CD4-positive, alpha-beta T cell treated with Interleukin-15 for 4 hours (primary cell): ENCODE data around the gene RFX8.
A peak's percentile ranks its signal among the peaks of the same experiment; 100 is the strongest.
"Not testable (repeated sequence)": the region's sequence is repeated elsewhere in the genome, so short reads cannot be mapped to it uniquely, and the experiment has no call there.

Experiments
- DNase-seq: peaks from one replicate; pipeline ENCODE4 v3.0.0-alpha.2; 2020; ENCODE audit warnings: low spot score

RFX8 gene

DNA sequence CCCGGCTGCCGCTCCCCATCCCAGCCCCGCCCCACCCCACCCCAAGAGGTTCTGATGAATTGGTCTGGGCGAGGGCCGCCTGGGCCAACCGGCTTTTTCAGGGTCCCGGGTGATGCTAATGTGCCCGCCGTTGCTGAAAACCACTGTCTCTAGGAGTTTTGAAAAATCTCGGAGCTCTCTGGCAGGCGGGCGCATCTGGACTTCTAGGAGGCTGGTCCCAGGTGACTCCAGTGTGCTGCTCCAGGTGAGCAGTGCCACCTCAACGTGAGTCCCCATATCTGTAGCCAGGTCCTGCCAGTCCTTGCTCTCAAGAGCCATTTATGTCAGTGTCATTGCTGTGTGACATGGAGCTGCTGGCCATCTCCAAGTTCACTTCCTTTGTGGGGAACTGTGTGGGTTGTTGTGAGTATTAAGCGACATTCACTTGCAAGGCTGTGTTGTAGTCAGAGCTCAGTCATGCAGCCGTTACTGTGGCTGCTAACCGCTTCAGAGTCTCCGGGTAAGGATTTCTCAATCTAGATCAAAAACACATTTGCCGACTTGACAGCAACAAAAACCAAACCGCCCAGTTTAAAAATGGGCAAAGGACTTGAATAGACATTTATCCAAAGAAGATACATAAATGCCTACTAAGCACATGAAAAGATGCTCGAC is at the start of gene RFX8:
TSS of gene RFX8 (minus strand) at position 382 of the 654 bp plus-strand sequence. CDS start 8,264 bp downstream, outside the sequence.
- DNase-seq, result peak; percentile 54

DNA sequence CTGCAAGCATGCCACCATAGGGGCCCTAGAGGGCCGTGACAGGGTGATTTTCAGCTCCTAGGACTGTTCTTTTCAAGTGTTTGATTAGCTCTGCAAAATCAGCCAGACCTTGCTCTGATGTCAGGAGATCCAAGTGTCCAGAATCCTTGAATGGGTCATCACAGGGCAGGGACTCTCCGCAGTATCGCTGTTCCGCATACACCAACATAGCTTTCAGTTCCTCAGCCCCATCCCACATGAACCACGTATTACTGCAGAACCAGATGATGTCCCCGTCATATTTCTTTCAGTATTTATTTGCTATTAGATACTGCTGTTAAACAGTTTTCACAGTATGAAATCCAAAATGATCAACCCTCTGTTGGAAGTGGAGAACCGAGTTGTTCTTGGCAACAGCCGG is 46.6 kb upstream of the RFX8 start:
- no peak for DNase-seq

DNA sequence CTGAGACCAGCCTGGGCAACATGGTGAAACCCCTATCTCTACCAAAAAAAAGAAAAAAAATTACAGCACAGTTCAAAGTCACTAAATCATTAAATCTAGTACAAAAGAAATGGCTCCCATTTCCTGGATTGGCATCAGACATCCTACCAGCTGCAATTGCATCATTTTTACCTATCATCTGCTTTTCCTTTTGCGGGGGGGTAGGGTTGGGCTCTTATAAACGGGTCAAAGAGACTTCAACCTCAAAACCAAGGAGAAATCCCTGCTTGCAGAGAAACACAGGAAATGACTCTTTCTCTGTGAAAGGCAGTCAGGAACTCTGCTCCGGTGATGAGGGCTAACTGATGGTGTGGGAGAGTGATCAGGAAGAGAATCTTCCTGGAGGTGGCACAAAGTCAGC is 45.3 kb upstream of the RFX8 start:
- no peak for DNase-seq

DNA sequence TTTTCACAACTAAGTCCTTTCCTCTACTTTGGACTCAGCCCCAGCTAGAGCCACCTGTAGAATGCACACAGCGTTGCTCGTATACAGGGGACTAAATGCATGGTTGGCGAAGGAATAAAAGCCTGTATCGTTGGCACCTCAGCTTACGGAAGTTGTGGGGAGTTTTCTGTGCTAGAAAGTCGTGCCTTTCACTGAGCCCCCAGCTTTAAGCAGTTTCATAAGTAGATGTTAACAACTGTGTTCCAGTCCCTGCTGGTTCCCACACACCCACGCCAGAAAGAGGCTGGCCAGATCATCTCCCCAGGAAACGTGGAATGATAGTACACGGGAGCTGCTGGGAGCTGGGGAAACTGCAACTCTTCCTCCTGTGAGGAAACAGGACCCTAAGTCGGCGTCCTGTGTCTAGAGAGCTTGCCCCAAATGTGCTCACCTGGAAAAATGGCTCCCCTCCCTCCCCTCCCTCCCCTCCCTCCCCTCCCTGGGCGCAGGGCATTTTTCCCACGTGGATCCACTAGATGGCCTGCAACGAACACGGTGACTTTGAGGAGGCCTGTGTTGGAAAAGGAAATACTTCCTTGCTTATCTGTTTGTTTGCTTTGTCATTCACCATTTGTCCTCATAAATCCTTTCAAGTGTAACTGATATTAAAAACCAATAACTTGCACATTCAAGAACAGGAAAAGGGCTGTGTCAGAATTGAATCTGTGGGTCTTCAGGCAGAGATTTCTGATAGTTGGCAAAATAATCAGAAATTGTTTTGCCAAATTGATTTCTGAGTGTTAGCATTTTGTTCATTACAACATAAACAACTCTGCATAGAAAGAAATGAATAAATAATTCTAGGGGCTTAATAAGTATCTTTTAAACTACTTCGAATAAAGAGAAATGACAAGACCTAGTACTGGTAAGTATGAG is 43.9 kb upstream of the RFX8 start:
- DNase-seq, result no peak

DNA sequence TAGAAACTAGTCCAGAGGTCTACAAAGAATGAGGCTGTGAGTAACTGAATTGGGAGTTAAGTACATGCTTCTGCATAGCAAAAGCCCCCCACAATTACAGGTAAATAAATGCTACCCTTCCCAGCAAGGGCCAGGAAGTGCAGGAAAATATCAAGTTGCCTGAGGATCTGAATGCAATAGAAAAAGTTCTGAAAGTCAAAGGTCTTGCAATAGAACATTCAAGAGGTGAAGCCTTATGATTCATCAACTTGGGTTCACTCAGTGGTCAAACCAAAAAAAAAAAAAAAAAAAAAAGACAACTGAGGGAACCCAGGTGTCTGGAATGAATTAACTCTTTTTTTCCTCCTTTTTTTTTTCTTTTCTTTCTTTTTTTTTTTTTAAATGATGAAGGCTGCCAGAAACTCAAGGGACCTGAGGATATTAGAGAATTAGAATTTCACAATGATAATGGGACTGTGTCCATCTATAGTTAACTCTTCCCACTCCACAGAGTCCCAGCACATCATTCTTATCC is 42.9 kb upstream of the RFX8 start:
- DNase-seq, result no peak

DNA sequence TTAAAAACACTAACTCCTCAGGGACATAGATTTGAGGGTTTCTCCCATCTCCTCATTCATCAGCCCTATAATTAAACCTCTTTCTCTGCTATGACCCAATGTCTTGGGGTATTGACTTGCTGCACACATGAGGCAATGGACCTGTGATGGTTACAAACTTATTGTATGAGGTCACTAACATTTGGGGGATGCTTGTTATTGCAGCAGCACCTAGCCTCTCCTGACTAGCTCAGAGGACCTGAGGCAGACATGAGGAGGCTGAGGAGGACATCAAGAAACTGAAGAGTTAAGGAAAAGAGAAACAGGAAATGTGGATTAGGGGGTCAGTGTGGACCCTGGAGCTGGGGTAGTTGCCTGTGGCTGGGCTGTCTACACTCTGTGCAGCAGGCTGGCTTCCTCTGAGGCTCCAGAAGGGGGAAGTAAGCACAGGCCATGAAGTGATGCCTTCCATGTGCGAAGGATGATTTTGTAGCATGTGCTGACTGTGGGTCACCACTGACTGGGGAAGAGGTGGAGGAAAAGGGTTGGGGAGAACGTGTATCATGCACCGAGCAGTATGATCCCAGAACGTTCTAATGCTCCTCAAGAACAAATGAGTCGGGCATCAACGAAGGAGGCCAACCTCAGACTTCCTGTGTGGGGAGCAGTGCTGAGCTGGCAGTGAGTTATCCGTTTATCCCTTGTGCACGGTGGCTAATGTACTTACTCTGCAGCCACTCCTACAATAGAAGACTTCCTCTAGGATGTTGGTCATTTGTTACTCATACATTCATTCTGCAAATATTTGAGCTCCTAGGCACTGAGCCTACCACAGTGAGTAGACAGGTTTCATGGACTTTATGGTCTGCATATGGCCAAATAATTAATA is 42.1 kb upstream of the RFX8 start:
- DNase-seq, result peak; percentile 6

DNA sequence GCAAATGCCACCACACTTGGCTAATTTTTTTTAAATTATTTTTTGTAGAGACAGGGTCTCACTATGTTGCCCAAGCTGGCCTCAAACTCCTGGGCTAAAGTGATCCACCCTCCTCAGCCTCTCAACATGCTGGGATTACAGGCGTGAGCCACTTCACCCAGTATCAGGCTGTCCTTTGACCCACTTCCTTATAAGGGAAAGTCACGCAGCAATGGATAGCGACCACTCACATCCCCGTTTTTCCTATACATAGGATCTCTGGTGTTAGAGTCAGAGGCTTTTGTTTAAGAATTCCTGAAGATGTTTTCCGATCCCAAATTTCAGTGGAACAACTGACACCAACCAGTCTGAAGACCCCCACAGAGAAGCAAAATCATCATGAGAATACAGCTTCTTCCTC is 41.4 kb upstream of the RFX8 start:
- DNase-seq, result no peak

DNA sequence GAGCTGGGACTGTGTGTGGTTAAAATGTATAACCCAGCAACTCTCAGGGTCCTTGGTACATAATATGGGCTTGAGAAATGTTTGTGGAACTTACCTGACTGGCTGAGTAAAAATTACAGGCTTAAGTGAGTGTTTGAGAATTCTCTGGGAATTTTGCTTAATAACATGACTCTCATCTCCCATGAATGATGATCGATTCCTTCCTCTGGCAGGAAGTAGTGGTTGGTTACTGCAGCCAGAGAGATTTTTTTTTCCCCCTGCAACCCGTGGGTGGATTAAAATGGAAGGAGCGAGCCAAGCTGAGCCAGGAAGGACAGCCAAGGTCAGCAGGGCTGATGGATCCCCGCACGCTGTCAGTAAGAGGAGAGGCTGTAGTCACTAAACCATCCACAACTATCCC is 40.6 kb upstream of the RFX8 start:
- DNase-seq, result no peak

DNA sequence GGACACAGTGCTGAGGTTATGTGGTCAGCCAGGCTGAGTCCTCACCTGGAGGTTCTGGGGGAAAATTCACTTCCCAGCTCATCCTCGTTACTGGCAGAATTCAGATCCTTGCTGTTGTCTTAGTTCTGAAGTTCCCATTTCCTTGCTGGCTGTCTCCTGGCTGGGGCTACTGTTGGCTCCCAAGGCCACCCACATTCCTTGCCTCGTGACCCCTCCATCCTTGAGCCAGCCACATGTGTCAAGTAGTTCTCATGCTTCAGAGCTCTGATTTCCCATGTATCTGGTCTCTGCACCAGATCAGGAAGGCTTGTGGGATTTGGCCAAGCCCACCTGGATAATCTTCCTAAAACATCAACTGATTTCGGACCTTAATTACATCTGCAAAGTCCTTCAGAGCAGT is 38.1 kb upstream of the RFX8 start:
- DNase-seq, result no peak

DNA sequence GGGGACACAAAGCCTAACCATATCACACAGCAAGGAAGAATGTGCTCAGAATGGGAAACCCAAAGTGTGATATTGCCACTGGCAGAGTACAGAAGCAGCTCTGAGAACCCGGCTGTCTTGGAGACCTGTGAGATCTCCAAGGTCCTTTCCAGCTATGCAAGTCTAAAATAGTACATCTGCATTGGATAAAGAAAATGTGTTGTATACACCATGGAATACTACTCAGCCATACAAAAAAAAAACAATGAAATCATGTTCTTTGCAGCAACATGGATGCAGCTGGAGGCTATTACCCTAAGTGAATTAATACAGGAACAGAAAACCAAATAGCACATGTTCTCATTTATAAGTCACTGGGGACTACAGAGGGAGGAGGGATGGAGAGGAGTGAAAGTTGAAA is 36.5 kb upstream of the RFX8 start:
- no peak for DNase-seq

DNA sequence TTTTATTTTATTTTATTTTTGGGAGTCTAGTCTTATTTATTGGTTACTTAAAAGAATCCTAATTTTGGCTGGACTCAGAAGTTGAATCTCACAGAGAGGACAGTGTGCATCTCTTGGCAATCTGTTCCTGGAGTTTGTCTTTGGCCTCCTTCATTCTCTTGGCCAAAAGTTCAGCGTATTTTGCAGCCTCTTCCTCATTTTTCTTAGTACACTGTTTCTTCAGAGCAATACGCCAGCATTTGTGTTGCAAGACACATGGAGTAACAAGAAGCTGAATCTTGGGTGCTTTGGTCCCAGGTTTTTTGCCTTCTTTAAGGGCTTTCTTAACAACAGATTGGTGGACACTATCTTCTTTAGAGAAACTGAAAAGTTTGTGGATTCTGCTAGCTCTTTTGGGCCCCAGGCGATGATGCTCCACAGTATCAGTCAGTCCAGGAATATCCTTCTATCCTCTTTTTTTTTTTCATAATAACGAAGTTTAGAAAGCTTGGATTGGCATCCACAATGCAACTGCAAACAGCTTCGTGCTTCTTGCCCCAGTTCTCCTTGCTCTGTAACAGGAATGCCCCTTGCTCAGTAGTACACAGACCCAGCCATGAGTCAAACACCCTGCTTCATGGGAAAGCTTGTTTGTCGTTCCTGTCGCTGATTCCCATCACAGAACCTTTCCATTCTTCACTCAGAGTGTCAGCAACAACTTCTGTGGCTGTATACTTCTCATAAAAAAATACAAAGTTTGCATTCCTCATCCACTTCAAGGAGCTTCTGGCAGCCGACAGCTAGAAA is 34.8 kb upstream of the RFX8 start:
- DNase-seq, result no peak

DNA sequence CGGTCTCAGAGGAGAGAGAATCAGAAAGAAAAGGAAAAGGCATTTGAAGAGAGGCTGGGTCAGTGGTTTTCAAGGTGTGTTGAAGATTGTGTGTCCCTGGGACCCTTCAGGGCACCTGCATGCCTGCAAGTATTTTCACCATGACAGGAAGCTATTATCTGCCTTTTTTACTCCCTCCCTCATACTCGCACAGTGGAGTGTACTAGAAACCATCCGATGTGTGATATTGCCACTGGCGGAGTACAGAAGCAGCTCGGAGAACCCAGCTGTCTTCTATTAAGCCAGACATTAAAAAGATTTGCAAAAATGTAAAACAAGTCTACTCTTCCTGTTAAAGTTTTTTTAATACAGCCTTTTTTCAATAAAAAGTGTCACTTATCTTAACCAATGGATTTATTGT is 33.7 kb upstream of the RFX8 start:
- DNase-seq, result no peak

DNA sequence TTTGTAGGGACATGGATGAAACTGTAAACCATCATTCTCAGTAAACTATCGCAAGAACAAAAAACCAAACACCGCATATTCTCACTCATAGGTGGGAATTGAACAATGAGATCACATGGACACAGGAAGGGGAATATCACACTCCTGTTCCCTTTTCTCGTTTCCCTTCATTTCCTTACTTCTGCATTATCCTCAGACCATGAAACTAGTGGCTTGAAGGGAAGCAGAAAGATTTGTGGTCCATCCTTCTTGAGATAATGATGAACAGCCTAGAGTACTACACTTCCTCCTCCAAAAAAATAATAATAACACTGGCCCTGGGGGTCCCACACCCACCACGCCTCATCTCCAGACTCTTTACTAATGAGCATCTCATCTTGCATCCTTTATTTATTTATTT is 30.4 kb upstream of the RFX8 start:
- not testable (repeated sequence) for DNase-seq

DNA sequence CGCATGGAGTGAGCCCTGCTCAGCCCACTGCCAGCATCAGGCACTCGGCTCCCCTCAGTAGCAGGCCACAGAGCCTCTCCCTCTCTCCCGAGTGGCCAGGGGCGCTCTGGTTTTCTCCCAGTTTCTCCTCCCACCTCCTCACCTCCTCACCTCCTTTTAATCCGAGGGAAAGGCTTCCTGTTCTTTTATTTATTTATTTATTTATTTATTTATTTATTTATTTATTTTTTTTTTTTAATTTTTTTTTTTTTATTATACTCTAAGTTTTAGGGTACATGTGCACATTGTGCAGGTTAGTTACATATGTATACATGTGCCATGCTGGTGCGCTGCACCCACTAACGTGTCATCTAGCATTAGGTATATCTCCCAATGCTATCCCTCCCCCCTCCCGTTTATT is 29.8 kb upstream of the RFX8 start:
- DNase-seq, result not testable (repeated sequence)

DNA sequence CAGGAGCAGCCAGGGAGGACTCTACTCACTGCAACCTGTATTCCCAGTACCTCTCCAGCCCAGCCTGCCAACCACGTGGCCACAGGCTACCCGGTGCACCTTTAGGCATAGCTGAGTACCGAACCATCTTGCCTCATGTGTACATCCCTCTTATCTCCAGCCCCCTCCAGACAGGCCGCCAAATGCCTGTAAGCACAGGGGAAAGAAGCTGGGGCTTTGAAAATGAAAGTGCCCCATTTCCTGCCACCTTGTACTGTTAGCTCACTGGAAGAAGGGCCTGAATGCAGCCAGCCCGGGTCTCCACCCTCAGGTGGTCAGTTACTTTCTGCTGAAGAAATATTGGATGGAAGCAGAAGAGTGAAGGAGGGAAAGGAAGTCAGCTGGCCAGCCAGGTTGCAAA is 27.2 kb upstream of the RFX8 start:
- no peak for DNase-seq

DNA sequence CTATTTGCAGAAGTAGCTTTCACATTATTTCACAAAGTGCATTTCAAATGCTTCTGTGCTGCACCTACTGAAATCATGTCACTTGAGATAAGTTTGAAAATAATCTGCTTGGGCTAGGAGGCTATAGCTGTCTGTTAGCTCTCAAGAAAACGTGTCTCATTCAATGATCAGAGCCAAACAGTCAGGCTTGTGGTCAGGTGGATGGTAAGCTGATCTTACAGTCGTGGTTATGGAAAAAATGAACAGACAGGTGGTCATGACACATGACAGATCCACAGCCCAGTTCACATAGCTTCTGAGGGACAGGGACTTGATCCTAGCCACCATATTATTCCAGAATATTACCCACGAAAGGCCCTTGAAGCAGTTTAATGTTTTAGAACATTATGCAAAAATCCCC is 26.5 kb upstream of the RFX8 start:
- DNase-seq, result no peak

DNA sequence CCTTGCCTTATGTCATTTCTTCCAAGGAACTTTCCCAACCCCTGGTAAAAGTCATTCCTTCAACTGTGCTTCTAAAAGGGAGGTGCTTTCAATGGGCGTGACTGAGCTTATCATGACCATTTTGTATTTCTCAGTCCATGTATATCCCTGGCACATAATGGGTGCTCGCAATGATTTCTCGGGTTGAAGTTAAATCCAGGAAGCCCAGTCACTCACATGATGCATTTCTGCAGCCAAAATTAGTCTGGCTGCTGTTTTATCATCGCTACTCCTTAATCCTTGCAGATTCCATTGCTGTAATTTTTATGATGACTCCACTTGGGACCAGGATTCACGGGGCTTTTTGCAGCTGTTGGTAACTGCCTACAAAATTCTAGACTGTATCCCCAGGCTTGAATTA is 25.9 kb upstream of the RFX8 start:
- DNase-seq, result no peak

DNA sequence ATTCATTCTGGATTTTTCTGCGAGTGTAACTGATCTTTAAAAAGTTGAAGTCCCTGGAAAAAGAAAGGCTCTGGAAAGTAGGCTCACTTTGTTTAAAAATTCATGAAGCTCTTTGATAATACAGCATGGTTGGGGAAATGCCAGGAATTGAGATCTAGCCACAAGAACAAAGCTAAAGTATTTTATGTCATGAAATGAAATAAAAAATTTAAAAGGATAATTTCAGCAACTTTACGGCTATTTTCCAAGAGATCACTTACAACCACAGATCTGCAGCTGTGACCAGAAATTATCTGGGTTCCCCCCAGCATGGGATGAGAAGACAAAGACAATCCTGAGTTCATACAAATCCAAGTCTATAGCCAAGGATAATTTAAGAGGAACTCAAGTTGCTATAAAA is 25.3 kb upstream of the RFX8 start:
- DNase-seq, result no peak

DNA sequence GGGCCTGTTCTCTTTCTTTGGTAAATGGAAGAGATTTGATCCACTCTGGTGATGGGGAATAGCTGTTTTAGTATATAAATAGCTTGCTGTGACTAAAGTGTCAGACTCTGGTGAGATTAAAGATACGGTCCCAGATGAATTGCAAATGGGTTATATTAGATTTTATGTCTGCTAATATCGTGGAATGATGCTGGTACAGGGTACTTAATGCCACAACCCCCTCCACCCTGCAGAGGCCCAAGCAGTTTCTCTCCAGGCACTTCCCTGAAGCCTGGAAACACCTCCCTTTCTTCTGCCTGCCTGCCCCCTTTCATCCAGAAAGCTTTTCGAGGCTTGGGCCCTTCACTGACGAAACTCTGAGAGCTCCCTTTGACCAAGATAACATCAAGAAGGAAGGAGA is 21.4 kb upstream of the RFX8 start:
- no peak for DNase-seq

DNA sequence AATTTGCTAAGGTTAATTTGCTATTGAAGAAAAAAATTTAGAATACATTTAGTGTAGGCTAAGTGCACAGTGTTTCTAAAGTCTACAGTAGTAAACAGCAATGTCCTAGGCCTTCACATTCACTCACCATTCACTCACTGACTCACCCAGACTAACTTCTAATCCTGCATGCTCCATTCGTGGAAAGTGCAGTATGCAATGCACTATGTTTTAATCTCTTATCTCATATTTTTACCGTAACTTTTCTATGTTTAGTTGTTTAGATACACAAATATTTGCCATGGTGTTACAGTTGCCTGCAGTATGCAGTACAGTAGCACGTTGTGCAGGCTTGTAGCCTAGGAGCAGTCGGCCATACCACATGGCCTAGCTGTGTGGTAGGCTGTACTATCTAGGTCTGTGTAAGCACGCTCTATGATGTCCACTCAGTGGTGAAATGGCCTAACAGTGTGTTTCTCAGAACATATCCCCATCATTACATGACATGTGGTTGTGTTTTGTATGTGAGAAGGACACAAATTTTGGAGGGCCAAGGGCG is 18.1 kb upstream of the RFX8 start:
- no peak for DNase-seq

DNA sequence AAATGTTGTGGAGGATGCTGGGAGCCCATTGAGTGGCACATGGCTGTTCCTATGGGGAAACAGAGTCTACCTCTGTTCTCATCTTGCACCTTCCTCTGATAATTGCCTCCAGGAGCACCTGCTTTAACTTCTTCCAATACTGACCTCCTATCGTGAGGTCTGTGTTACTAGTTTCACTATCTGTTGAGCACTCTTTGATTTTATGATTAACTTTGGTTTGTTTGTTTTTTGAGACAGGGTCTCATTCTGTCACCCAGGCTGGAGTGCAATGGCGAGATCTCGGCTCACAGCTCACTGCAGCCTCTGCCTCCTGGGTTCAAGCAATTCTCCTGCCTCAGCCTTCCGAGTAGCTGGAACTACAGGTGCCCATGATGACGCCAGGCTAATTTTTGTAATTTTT is 12.1 kb upstream of the RFX8 start:
- DNase-seq, result no peak
